GM21515 (cell line): ENCODE measurements around the gene GAR1.
"Not testable (repeated sequence)": the region's sequence is repeated elsewhere in the genome, so short reads cannot be mapped to it uniquely, and the experiment has no call there.

Source experiments
- ATAC-seq: cut with Tn5 transposase; IDR thresholded peaks from one replicate; pipeline ENCODE4 v1.9.1; 2021; ENCODE audit not compliant: unreplicated experiment

The GAR1 gene

DNA sequence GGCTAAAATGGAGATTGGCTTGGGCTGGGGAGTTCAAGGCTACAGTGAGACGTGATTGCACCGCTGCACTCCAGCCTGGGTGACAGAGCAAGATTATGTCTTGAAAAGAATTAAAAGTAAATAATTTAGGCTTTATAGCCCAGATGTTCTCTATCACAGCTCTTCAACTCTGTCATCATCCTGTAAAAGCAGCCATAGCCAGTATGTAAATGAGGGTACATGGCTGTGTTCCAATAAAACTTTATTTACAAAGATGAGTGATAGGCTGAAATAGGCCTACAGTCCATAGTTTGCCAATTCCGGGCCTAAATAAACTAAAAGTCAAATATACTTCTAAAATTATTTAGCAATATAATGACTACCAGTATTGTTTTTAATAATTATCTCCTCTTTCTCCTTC lies 21.4 kb downstream of the GAR1 start:
- no peak for ATAC-seq

DNA sequence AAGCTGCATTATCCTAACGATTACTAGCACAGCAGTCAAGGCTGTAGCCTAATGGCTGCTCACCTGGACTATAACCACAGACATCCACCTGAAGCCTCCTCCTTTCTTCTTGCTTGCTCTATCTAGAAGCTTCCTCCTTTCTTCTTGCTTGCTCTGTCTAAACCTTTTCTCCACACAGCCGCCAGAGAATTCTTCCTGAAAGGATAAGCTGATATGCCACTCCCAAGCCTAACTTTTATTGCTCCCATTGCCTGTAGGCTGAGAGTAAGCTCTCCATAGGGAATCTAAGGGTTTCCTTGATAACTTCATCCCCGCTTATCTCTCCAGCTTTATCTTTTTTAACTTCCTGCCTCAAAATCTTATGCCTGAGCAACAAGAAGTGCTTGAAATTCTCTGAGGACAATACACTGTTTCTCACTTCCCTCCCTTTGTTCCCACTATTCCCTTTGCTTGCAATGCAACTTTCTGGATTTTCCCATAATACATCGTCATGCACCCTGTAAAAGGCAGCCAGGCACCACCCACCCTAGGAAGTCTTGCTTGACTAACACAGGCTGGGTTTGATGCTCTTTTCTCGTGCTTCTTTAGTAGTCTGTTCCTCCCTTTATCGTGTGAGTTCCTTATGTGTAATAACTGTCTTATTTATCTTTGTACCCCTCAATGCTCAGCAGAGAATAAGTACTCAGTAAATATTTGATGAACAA lies 31.0 kb downstream of the GAR1 start:
- ATAC-seq: no peak

DNA sequence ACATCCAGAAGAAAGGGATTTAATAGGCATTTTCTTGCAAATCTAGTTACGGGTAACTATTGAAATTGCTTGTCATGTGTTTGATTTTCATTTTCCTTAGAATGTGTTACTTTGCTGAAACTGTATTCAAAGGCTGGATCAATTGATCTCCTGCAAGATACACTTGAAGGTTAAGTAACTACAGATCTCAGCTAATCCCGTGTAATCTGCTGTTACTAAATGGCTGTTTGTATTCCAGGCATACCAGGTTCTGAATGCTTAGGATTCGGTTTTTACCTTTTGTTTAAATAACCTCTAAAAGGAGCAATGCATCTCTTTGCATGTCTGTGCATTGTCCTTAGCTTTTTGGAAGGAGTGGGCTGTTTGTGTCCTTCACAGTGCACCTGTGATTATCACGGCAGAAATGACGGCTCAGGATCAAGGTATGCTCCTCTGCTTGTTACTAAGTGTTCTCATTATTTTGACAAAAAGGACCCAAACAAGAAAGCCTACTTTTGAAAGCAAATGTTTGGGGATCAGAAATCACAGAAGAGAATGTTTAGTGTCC lies 32.4 kb downstream of the GAR1 start, which contains the start of gene LRIT3:
TSS of gene LRIT3 (plus strand) at position 212 of the 547 bp plus-strand sequence. CDS start at position 307, 95 bp downstream.
- no peak for ATAC-seq

DNA sequence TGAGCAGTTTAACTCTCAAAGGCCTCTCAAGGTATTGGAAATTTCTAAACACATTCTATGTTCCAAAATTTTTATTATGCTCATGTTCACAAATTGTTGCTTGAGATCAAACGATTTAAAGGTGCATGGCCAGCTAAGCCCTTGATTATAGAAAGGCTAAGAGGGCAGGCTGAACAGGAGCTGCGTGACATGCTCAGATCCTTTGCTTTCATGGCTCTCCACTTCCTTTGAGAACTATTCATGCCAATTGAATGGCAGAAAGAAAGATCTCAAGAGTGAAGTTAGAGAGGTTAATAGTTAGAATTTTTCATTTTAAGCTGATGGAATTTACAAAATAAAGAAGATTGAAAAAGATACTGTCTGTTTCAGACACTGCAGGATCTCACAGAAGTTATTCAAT lies 32.9 kb downstream of the GAR1 start:
- no peak for ATAC-seq

DNA sequence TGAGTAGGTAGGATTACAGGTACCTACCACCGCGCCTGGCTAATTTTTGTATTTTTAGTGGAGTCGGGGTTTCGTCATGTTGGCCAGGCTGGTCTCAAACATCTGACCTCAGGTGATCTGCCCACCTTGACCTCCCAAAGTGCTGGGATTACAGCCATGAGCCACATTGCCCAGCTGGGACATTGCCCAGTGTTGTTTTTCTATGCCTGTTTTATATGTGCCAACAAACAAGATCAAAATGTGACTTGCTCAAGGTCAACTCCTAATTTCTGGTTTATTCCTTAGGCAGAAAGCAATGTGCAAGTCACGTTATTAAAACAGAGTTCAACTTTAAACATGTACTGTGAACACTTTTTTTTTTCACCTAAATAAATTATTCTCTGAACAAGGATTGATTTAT lies 35.0 kb downstream of the GAR1 start:
- no peak for ATAC-seq

DNA sequence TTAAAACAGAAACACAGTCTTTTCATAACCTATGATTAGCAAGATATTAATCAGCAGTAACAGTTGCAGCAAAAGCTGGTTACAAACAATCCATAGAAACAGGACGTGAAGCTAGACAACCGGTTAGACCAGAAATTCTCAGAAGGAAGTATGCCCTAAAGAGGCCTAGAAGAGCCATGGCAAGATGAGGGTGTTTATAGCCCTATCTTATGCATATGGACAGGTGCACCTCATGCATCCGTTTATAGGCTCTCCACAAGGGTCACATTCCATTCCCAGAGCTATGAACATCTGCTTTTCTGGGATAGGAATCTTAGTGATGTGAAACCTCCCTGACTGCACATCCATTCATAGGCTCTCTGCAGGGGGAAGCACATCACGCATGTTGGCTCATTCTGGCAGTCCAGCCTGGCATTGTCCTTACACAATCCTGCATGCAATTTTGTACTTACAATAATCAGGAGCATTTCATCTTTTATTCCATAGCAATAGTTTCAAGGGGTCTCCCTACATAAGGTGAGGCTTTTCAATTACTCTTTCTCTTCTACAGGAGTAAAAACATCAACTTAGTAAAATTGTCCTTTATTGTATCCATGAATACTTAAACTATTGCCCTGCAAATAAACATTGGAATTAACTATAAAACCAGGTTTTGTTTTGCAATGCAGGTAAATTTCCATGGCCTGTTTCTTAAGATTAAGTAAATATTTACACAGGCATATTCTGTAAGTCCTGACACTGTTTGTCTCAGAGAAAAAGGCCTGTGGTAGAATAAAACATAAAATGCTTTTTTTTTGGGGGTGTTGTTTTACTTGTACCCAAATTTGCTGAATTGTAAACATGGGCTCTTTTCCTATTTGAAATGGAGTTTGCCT lies 44.1 kb downstream of the GAR1 start:
- ATAC-seq: not testable (repeated sequence)

DNA sequence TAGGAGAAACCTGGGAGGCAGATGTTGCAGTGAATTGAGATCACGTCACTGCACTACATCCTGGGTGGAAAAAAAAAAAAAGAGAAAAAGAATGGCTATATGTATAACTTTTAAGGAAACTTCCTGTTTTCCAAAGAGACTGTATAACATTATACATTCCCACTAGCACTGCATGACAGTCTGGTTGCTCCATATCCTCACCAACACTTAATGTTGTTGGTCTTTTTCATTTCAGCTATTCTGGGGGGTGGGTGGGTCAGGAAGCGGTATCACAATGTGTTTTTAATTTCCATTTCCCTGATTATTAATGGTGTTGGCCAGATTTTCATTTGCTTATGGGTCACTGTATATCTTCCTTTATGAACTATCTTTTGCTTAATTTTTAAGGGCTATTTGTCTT lies 45.7 kb downstream of the GAR1 start:
- no peak for ATAC-seq

DNA sequence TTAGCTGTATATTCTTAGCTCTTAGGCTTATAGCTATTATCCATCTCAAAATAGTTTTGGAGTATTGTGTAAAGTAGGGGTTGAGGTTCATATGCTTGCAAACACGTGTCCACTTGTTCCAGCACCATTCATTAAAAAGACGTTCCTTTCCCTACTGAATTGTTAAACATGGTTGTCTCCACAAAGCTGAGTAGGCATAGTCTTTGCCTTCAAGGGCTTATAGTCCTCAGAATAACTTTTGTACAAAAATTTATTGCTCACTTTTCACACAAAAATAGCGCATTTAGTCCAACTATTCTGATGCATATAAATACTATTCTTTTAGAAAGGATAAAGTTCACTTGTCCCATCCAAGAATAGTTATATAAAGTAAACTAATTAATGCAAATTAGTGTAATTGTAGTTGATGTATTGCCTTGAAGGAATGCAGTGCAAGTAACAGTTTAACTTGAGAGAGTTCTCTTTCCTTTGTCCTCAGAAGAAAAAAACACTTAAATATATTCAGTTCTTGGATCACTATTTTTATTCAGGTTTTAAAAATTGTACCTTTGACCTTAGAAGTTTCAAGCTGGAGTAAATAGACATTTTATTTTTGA lies 46.5 kb downstream of the GAR1 start:
- ATAC-seq: no peak

DNA sequence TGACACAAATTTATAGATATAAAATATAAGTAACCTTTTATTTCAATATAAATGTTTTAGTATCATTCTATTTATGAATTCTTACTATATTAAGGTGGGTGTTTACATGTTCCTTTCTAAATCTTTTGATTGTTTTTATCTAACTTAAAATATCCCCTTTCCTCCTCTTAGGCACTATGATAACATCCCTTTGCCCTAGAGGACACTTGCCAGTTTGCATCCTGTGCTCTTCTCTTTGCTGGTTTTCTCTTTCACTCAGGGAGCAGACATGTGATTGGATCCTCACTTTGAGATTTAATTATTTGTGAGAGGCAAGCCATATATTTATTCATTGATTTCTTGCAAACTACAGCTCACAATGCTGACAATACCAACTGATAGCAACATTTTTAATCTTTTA lies 48.6 kb downstream of the GAR1 start:
- ATAC-seq: no peak

DNA sequence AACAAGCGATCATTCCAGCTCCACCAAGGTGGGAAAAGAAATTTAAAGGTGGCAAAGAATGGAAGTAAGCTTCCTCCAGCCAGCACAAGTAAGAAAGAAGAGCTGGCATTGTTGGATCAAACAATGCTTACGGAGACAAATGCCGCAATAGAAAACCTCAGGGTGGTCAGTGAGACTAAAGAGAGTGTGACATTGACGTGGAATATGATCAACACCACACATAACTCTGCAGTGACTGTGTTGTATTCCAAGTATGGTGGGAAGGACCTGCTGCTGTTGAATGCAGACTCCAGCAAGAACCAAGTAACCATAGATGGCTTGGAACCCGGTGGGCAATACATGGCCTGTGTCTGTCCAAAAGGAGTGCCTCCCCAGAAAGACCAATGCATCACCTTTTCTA lies 54.5 kb downstream of the GAR1 start:
- ATAC-seq: no peak

DNA sequence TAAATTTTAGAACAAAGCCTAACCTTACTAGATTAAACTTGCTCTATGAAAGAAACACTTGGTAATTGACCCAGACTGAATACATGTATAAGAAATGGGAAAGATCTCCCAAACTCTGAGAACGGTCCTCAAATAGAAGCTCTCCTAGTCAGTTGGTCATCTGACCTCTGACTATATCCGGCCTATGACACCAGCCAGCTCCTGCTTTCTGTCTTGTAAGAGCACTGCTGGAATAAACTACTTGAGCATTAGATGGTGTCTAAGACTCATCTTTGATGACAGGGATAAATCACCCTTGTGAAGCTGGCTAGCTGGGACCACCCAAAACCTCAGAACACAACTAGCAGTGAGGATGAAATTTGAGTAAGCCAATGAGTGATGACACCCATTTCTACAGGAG lies 56.5 kb downstream of the GAR1 start:
- no peak for ATAC-seq

DNA sequence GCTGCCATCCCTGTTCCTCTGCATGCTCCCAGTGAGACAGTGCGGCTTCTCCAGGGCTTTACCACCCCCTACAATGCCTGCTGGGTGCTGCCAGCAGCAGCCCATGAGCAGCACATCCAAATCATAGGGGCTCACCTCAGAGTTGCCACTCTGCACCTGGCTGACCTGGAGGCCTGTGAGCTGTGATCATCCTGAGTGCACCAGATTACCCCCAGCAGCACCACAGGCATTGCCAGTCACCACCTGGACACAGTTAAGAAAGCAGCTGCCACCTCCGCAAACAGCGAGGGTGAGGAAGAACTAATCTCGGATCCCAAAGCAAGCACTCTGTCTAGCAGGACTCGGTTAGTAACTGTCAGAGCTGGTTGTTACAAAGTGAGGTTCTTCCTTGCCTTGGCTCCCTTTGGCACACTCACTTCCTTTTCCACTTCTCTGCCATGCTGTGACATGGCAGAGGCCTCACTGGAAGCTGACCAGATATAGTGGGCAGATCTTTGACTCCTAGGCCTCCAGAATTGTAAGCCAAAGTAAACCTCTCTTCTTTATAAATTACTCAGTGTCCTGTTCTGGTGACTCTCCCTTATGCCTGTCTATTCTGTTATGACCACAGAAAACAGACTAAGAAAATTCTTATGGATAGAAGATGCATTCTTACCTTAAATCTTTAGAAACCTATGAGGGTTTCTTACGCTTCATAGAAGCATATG lies 57.5 kb downstream of the GAR1 start:
- no peak for ATAC-seq

DNA sequence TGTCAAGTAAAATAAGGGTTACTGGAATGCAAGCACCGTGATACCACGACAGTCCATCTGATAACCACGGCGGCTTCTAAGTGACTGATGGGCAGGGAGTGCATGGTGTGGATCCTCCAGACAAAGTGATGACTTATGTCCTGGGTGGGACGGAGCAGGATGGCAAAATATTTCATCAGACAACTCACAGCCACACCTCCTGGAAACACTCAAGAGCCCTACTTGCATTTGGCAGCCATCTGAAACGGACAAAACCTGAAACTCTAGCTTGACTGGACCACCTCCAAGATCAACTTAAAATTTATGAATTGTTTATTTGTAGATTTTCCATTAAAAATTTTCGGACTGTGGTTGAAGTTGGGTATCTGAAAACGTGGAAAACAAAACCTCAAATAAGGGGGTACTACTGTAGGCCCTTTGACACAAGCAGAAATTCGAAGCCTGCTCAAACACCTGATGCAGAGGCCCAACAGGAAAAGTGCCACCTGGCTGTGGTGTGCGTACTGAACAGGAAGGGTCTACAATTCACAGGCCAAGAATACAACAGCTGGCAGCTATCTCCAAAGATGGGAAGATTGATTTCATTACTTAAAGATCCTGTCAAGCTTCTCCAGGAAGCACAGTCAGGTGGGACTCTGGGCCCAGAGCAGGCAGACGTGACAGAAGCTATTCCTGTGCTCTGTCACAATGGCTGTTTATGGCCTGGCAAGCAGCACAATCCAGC lies 58.4 kb downstream of the GAR1 start:
- no peak for ATAC-seq
